WTC11 (cell line): Measurements from ENCODE around the gene TBC1D14. TPM values are rescaled to one million over a fixed set of nuclear protein-coding genes. Genes with fewer than 3 reads are reported as not detected.

Experiments used
- ATAC-seq: fragments of 200-7000 bp; cut with Tn5 transposase; 2 replicates; pipeline ENCODE4 v1.10.0; 2021; ENCODE audit warnings: mild to moderate bottlenecking, moderate library complexity
- CTCF ChIA-PET: fragments of 300-600 bp; sonication (Branson Sonifier 250); formaldehyde crosslinking; loops from one replicate; lab custom pipeline; 2021; ENCODE audit warnings: antibody characterized with exemption; lab: Charles Lee
- POLR2A ChIA-PET: fragments of 350-600 bp; sonication (Branson Sonifier 250); formaldehyde crosslinking; loops from one replicate; lab custom pipeline; 2021; ENCODE audit warnings: antibody characterized with exemption; lab: Charles Lee
- DNase-seq: peaks from one replicate; pipeline ENCODE4 v3.0.0; 2021; ENCODE audit warnings: low spot score
- H3K27ac Mint-ChIP-seq: 2 replicates; pipeline ENCODE4 v1.8.0; 2021; ENCODE audit warnings: mixed read lengths
- H3K27me3 Mint-ChIP-seq: 2 replicates; pipeline ENCODE4 v1.8.0; 2021; ENCODE audit warnings: low read depth, mild to moderate bottlenecking, moderate library complexity, mixed read lengths
- H3K36me3 Mint-ChIP-seq: 2 replicates; pipeline ENCODE4 v1.8.0; 2021; ENCODE audit warnings: mixed read lengths
- H3K4me1 Mint-ChIP-seq: 2 replicates; pipeline ENCODE4 v1.8.0; 2022; ENCODE audit warnings: mixed read lengths
- H3K4me3 Mint-ChIP-seq: 2 replicates; pipeline ENCODE4 v1.8.0; 2021; ENCODE audit warnings: mild to moderate bottlenecking, moderate library complexity, mixed read lengths
- H3K9me3 Mint-ChIP-seq: 2 replicates; pipeline ENCODE4 v1.8.0; 2021; ENCODE audit warnings: mixed read lengths
- JAZF1 ChIP-seq: fragments of 250-450 bp; sonication (Bioruptor Pico); IDR thresholded peaks from 2 replicates; pipeline ENCODE4 v1.9.0; 2021; ENCODE audit warnings: moderate library complexity, mild to moderate bottlenecking, inconsistent platforms
- MYBL2 ChIP-seq: sonication (generic); formaldehyde crosslinking; IDR thresholded peaks from 2 replicates; pipeline ENCODE4 v1.8.1; 2023; ENCODE audit warnings: mild to moderate bottlenecking, moderate library complexity, missing genetic modification reagents
- NR2C2 ChIP-seq: sonication (generic); formaldehyde crosslinking; IDR thresholded peaks from 2 replicates; pipeline ENCODE4 v1.8.0; 2022; ENCODE audit warnings: mild to moderate bottlenecking, missing genetic modification reagents
- NR3C1 ChIP-seq: sonication (generic); formaldehyde crosslinking; conservative IDR thresholded peaks from 2 replicates; pipeline ENCODE4 v1.8.1; 2023; ENCODE audit warnings: low read depth, mild to moderate bottlenecking, missing genetic modification reagents
- RELA ChIP-seq: sonication (generic); formaldehyde crosslinking; IDR thresholded peaks from 2 replicates; pipeline ENCODE4 v1.8.1; 2022; ENCODE audit warnings: missing genetic modification reagents, mild to moderate bottlenecking, borderline replicate concordance
- RORB ChIP-seq: fragments of 250-450 bp; sonication (Bioruptor Pico); IDR thresholded peaks from 2 replicates; pipeline ENCODE4 v1.9.0; 2021; ENCODE audit warnings: mild to moderate bottlenecking
- SMAD3 ChIP-seq: sonication (generic); formaldehyde crosslinking; IDR thresholded peaks from 2 replicates; pipeline ENCODE4 v1.8.0; 2022; ENCODE audit warnings: missing genetic modification reagents, mild to moderate bottlenecking, borderline replicate concordance
- SMAD4 ChIP-seq: sonication (generic); formaldehyde crosslinking; IDR thresholded peaks from 2 replicates; pipeline ENCODE4 v1.8.0; 2022; ENCODE audit warnings: mild to moderate bottlenecking, missing genetic modification reagents
- SOX15 ChIP-seq: fragments of 250-450 bp; sonication (Bioruptor Pico); IDR thresholded peaks from 2 replicates; pipeline ENCODE4 v1.9.0; 2021; ENCODE audit warnings: mild to moderate bottlenecking
- TEAD1 ChIP-seq: sonication (generic); formaldehyde crosslinking; IDR thresholded peaks from 2 replicates; pipeline ENCODE4 v1.8.0; 2022; ENCODE audit warnings: mild to moderate bottlenecking, missing genetic modification reagents
- TP53 ChIP-seq: sonication (generic); formaldehyde crosslinking; IDR thresholded peaks from 2 replicates; pipeline ENCODE4 v1.8.1; 2023; ENCODE audit warnings: mild to moderate bottlenecking, missing genetic modification reagents
- ZNF121 ChIP-seq: sonication (generic); formaldehyde crosslinking; IDR thresholded peaks from 2 replicates; pipeline ENCODE4 v1.8.0; 2023; ENCODE audit warnings: missing genetic modification reagents
- ZNF512 ChIP-seq: sonication (generic); formaldehyde crosslinking; IDR thresholded peaks from 2 replicates; pipeline ENCODE4 v1.8.1; 2022; ENCODE audit warnings: missing genetic modification reagents, borderline replicate concordance
- ZNF532 ChIP-seq: fragments of 250-450 bp; sonication (Bioruptor Pico); IDR thresholded peaks from 2 replicates; pipeline ENCODE4 v1.9.0; 2021; ENCODE audit warnings: mild to moderate bottlenecking, borderline replicate concordance
- ZNF671 ChIP-seq: fragments of 250-450 bp; sonication (Bioruptor Pico); IDR thresholded peaks from 2 replicates; pipeline ENCODE4 v1.8.0; 2021; ENCODE audit warnings: mild to moderate bottlenecking
- total RNA-seq: library from RNA; stranded (reverse); gene quantifications from 3 replicates; pipeline ENCODE4 v1.2.3, GENCODE V29; 2021
- TF ChIP-seq, protein P1 (sequence below): fragments of 200-600 bp; IDR thresholded peaks from 2 replicates; pipeline ENCODE4 v1.8.0; 2022; ENCODE audit warnings: antibody characterized with exemption
- TF ChIP-seq, protein P2 (sequence below): sonication (generic); formaldehyde crosslinking; IDR thresholded peaks from 2 replicates; pipeline ENCODE4 v1.8.0; 2023; ENCODE audit warnings: missing genetic modification reagents, mild to moderate bottlenecking, borderline replicate concordance

Gene TBC1D14
- total RNA-seq, 1 experiment from 2014 or later = 45.1 TPM

GRCh38 chr4:6869944-6870343 is 39.7 kb upstream of the TBC1D14 start (continued):
- TF ChIP-seq ZNF532 (CRISPR knock-in tag) = no peak
- TF ChIP-seq JAZF1 (CRISPR knock-in tag) = no peak
- TF ChIP-seq RELA = no peak
- TF ChIP-seq SMAD4 (CRISPR knock-in tag) = no peak
- no peak for TF ChIP-seq ZNF671 (CRISPR knock-in tag)
- no peak for TF ChIP-seq NR3C1 (CRISPR knock-in tag)
- TF ChIP-seq TP53 (CRISPR knock-in tag) = no peak
- no peak for TF ChIP-seq SMAD3 (CRISPR knock-in tag)

- H3K4me3 Mint-ChIP-seq = no peak overlapping the region
- no peak for ATAC-seq
- H3K9me3 Mint-ChIP-seq = no peaks in the 10 kb centered on the region
- CTCF ChIA-PET = interaction anchor here (0.6 to 3.5 kb wide), 50 partner anchors 8 to 317 kb away, joined by 3 to 94 read pairs (median 4); partner anchors contain the start of genes BLOC1S4, GRPEL1, KIAA0232 and MRFAP1L1
- TF ChIP-seq RORB (CRISPR knock-in tag) (no peak), TEAD1 (no peak), MYBL2 (CRISPR knock-in tag) (no peak), NR2C2 (CRISPR knock-in tag) (no peak), SOX15 (no peak), ZNF512 (no peak), ZNF121 (CRISPR knock-in tag) (no peak)
- H3K27me3 Mint-ChIP-seq = no peaks in the 10 kb centered on the region
- POLR2A ChIA-PET = interaction anchor here (0.8 to 1.4 kb wide), 2 partner anchors 47 to 90 kb away, joined by 4 read pairs; no protein-coding TSS in a partner anchor
- 0 out of 2 replicates have a peak, but pooled peaks cover 2% of the 10 kb centered on the region for H3K4me1 Mint-ChIP-seq
- DNase-seq = no peak
- peaks cover 24% of the 10 kb centered on the region for H3K36me3 Mint-ChIP-seq
- no peak overlapping the region; the same call in 1 of the 2 replicates for H3K27ac Mint-ChIP-seq
Measured at GRCh38 chr4:6873291-6873690, 36.3 kb upstream of the TBC1D14 start.

GRCh38 chr4:6873792-6874461 is 35.7 kb upstream of the TBC1D14 start:
- ChIA-PET POLR2A (interaction anchor here (0.6 to 1.4 kb wide), 3 partner anchors 48 to 1068 kb away, joined by 4 read pairs; no protein-coding TSS in a partner anchor), CTCF (interaction anchor here (0.6 to 3.5 kb wide), 51 partner anchors 8 to 328 kb away, joined by 3 to 94 read pairs (median 4); partner anchors contain the start of genes BLOC1S4, GRPEL1, KIAA0232 and MRFAP1L1)
- no peaks in the 10 kb centered on the region for H3K9me3 Mint-ChIP-seq
- H3K4me1 Mint-ChIP-seq = 0 out of 2 replicates have a peak, but pooled peaks cover 2% of the 10 kb centered on the region
- ATAC-seq (peak; percentile 87), DNase-seq (peak; percentile 81)
- TF ChIP-seq, protein P1, sequence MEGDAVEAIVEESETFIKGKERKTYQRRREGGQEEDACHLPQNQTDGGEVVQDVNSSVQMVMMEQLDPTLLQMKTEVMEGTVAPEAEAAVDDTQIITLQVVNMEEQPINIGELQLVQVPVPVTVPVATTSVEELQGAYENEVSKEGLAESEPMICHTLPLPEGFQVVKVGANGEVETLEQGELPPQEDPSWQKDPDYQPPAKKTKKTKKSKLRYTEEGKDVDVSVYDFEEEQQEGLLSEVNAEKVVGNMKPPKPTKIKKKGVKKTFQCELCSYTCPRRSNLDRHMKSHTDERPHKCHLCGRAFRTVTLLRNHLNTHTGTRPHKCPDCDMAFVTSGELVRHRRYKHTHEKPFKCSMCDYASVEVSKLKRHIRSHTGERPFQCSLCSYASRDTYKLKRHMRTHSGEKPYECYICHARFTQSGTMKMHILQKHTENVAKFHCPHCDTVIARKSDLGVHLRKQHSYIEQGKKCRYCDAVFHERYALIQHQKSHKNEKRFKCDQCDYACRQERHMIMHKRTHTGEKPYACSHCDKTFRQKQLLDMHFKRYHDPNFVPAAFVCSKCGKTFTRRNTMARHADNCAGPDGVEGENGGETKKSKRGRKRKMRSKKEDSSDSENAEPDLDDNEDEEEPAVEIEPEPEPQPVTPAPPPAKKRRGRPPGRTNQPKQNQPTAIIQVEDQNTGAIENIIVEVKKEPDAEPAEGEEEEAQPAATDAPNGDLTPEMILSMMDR = peak; percentile 61
- TF ChIP-seq, protein P2, sequence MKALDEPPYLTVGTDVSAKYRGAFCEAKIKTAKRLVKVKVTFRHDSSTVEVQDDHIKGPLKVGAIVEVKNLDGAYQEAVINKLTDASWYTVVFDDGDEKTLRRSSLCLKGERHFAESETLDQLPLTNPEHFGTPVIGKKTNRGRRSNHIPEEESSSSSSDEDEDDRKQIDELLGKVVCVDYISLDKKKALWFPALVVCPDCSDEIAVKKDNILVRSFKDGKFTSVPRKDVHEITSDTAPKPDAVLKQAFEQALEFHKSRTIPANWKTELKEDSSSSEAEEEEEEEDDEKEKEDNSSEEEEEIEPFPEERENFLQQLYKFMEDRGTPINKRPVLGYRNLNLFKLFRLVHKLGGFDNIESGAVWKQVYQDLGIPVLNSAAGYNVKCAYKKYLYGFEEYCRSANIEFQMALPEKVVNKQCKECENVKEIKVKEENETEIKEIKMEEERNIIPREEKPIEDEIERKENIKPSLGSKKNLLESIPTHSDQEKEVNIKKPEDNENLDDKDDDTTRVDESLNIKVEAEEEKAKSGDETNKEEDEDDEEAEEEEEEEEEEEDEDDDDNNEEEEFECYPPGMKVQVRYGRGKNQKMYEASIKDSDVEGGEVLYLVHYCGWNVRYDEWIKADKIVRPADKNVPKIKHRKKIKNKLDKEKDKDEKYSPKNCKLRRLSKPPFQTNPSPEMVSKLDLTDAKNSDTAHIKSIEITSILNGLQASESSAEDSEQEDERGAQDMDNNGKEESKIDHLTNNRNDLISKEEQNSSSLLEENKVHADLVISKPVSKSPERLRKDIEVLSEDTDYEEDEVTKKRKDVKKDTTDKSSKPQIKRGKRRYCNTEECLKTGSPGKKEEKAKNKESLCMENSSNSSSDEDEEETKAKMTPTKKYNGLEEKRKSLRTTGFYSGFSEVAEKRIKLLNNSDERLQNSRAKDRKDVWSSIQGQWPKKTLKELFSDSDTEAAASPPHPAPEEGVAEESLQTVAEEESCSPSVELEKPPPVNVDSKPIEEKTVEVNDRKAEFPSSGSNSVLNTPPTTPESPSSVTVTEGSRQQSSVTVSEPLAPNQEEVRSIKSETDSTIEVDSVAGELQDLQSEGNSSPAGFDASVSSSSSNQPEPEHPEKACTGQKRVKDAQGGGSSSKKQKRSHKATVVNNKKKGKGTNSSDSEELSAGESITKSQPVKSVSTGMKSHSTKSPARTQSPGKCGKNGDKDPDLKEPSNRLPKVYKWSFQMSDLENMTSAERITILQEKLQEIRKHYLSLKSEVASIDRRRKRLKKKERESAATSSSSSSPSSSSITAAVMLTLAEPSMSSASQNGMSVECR = no peak
- peaks cover 28% of the 10 kb centered on the region for H3K36me3 Mint-ChIP-seq
- H3K27ac Mint-ChIP-seq = no peak overlapping the region; the same call in 1 of the 2 replicates
- no peaks in the 10 kb centered on the region for H3K27me3 Mint-ChIP-seq
- no peak overlapping the region for H3K4me3 Mint-ChIP-seq
